Raji (cell line): ENCODE data around the gene NR2C2AP.

Source experiments
- POLR2A ChIP-seq: IDR thresholded peaks from 2 replicates; pipeline ENCODE4 v1.6.1; 2011; ENCODE audit warnings: low read depth, low read length, control low read depth; ENCODE audit not compliant: insufficient read depth

Gene NR2C2AP

GRCh38 chr19:19205416-19206410 lies 2.5 kb upstream of the NR2C2AP start:
- no peak for TF ChIP-seq POLR2A

GRCh38 chr19:19204181-19204580 lies 967 bp upstream of the NR2C2AP start:
- no peak for TF ChIP-seq POLR2A

- no peak for TF ChIP-seq POLR2A
Measured at GRCh38 chr19:19202707-19203011, 555 bp downstream of the NR2C2AP start.

- no peak for TF ChIP-seq POLR2A
Measured at GRCh38 chr19:19201697-19202630, 1.2 kb downstream of the NR2C2AP start.

- TF ChIP-seq POLR2A = no peak
Measured at GRCh38 chr19:19193926-19194325, 9.3 kb downstream of the NR2C2AP start.

- peak; percentile 66 for TF ChIP-seq POLR2A
Measured at GRCh38 chr19:19192910-19193423, 10.2 kb downstream of the NR2C2AP start.

GRCh38 chr19:19192078-19192882 lies 10.9 kb downstream of the NR2C2AP start, which contains the start of the genes BORCS8 and RFXANK:
Gene BORCS8, minus strand, starts transcription at chr19:19192152. Its CDS starts 35 bp downstream, at chr19:19192117.
Gene RFXANK, plus strand, starts transcription at chr19:19192258. Its CDS starts 1,689 bp downstream, at chr19:19193947.
- TF ChIP-seq POLR2A = peak; percentile 80

GRCh38 chr19:19191768-19192077 lies 11.5 kb downstream of the NR2C2AP start:
- no peak for TF ChIP-seq POLR2A

- no peak for TF ChIP-seq POLR2A
Measured at GRCh38 chr19:19186742-19187141, 16.5 kb downstream of the NR2C2AP start.

- TF ChIP-seq POLR2A = no peak
Measured at GRCh38 chr19:19185853-19186740, 17.1 kb downstream of the NR2C2AP start.

GRCh38 chr19:19181488-19181998 lies 21.7 kb downstream of the NR2C2AP start:
- TF ChIP-seq POLR2A = no peak

GRCh38 chr19:19179548-19180441 lies 23.4 kb downstream of the NR2C2AP start:
- TF ChIP-seq POLR2A = no peak
